Cardiac muscle cell (in vitro differentiated cells and primary cell): Measurements from ENCODE around the gene KRTAP9-2. TPM values are rescaled to one million over a fixed set of nuclear protein-coding genes. Genes with fewer than 3 reads are reported as not detected.
"Not testable (repeated sequence)": the region's sequence is repeated elsewhere in the genome, so short reads cannot be mapped to it uniquely, and the experiment has no call there.

Experiments
- DNase-seq, 2 donors: peaks; one replicate each; pipeline versions ENCODE4 v3.0.0 to v3.0.0-alpha.2; 2010 to 2017; ENCODE audit warnings: low read depth in 1 of 2, low spot score in 1 of 2
- H3K27ac ChIP-seq: fragments of 200-600 bp; sonication (generic); 2 replicates; pipeline ENCODE4 v1.5.1; 2016
- H3K27me3 ChIP-seq: fragments of 200-600 bp; sonication (generic); 2 replicates; pipeline ENCODE4 v1.6.0; 2016; ENCODE audit warnings: control low read depth
- H3K36me3 ChIP-seq: fragments of 200-600 bp; sonication (generic); 2 replicates; pipeline ENCODE4 v1.5.1; 2016; ENCODE audit warnings: control low read depth
- H3K4me1 ChIP-seq: fragments of 200-600 bp; sonication (generic); 2 replicates; pipeline ENCODE4 v1.8.1; 2017; ENCODE audit warnings: low read depth, mild to moderate bottlenecking, mixed run types
- H3K4me3 ChIP-seq: fragments of 200-600 bp; sonication (generic); 2 replicates; pipeline ENCODE4 v1.5.1; 2016; ENCODE audit warnings: mild to moderate bottlenecking
- H3K9me3 ChIP-seq: fragments of 200-600 bp; sonication (generic); 2 replicates; pipeline ENCODE4 v1.5.1; 2017; ENCODE audit warnings: low read depth, mild to moderate bottlenecking, control low read depth
- polyA plus RNA-seq: library from polyadenylated mRNA; unstranded; fragments of >200 nt; fragmentation: Nextera tagmentation; extraction: Ambion mirVana; gene quantifications from 2 replicates; pipeline ENCODE4 v1.2.1, GENCODE V29; 2016
- total RNA-seq: library from RNA; depleted of rRNA; stranded (reverse); fragments of >200 nt; gene quantifications from 2 replicates; pipeline ENCODE4 v1.2.3, GENCODE V29; 2016
- TF ChIP-seq, protein P1 (sequence below): IDR thresholded peaks from 2 replicates; pipeline ENCODE4 v1.5.1; 2012; ENCODE audit warnings: low read depth, mild to moderate bottlenecking, low read length

Gene KRTAP9-2
- total and polyA plus RNA-seq, 2 experiments from 2014 or later, result not detected

DNA sequence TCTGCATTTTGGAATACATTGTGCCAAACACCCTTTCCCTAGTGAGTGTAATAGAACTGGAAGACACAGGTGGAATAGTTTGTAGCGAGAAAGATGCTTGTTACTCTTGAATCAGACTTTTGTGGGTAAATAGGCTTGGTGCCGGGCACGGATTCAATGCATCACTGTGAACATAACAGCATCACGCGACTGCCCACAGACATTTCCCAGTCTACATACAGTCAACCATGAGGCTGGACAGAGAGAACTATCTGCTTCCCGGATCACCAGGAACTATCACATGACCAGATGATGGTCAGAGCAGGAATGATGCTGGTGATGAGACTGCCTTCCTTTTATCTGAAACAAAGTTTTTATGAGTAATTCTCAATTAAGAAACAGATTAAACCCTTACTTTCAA is 397 bp upstream of the KRTAP9-2 start:
- DNase-seq, result no peak
- no peaks in the 10 kb centered on the region for H3K36me3 ChIP-seq
- H3K4me3 ChIP-seq, result no peak overlapping the region
- no peak overlapping the region for H3K27ac ChIP-seq
- TF ChIP-seq, protein P1, sequence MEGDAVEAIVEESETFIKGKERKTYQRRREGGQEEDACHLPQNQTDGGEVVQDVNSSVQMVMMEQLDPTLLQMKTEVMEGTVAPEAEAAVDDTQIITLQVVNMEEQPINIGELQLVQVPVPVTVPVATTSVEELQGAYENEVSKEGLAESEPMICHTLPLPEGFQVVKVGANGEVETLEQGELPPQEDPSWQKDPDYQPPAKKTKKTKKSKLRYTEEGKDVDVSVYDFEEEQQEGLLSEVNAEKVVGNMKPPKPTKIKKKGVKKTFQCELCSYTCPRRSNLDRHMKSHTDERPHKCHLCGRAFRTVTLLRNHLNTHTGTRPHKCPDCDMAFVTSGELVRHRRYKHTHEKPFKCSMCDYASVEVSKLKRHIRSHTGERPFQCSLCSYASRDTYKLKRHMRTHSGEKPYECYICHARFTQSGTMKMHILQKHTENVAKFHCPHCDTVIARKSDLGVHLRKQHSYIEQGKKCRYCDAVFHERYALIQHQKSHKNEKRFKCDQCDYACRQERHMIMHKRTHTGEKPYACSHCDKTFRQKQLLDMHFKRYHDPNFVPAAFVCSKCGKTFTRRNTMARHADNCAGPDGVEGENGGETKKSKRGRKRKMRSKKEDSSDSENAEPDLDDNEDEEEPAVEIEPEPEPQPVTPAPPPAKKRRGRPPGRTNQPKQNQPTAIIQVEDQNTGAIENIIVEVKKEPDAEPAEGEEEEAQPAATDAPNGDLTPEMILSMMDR, result no peak
- no peaks in the 10 kb centered on the region for H3K4me1 ChIP-seq
- peaks cover 15% of the 10 kb centered on the region for H3K27me3 ChIP-seq
- no peaks in the 10 kb centered on the region for H3K9me3 ChIP-seq

DNA sequence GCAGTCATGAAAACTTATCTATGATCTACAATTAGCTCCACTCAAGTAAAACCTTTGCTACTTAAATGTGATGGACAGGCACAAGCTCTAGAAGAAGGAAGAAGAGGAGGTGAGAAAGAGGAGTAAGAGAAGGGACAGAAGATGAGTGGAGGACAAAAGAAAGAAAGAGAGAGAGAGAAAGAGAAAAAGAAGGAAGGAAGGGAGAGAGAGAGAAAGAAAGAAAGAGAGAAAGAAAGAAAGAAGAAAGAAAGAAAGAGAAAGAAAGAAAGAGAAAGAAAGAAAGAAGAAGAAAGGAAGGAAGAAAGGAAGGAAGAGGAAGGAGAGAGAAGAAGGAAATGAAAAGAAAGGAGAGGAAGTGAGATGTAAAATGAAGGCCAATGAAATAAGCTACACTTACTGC is 3.6 kb downstream of the KRTAP9-2 start:
- Histone ChIP-seq H3K9me3 (no peaks in the 10 kb centered on the region), H3K36me3 (no peaks in the 10 kb centered on the region), H3K4me3 (no peak overlapping the region), H3K27ac (no peak overlapping the region), H3K27me3 (peaks cover 38% of the 10 kb centered on the region), H3K4me1 (no peaks in the 10 kb centered on the region)
- TF ChIP-seq, protein P1, result no peak
- no peak for DNase-seq

DNA sequence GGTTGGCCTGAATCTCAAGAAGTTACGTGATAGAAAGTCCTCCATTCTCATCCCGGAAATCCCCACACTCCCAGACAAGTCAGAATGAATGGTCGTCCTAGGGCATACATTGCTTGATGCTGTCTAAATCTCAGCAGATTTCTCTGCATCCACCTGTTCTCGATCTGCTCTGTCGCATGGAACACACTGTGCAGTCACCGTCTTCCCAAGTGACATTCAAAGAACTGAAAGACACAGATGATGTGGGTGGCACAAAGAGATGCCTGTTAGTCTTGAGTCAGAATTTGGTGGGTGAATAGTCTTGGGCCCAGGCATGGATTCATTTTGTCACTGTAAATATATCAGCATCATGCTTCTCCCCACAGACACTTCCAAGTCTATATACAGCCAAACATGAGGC is 5.3 kb downstream of the KRTAP9-2 start:
- Histone ChIP-seq H3K27ac (no peak overlapping the region), H3K9me3 (no peaks in the 10 kb centered on the region), H3K4me3 (no peak overlapping the region), H3K36me3 (no peaks in the 10 kb centered on the region), H3K27me3 (peaks cover 42% of the 10 kb centered on the region), H3K4me1 (no peaks in the 10 kb centered on the region)
- TF ChIP-seq, protein P1, result no peak
- DNase-seq, result no peak

DNA sequence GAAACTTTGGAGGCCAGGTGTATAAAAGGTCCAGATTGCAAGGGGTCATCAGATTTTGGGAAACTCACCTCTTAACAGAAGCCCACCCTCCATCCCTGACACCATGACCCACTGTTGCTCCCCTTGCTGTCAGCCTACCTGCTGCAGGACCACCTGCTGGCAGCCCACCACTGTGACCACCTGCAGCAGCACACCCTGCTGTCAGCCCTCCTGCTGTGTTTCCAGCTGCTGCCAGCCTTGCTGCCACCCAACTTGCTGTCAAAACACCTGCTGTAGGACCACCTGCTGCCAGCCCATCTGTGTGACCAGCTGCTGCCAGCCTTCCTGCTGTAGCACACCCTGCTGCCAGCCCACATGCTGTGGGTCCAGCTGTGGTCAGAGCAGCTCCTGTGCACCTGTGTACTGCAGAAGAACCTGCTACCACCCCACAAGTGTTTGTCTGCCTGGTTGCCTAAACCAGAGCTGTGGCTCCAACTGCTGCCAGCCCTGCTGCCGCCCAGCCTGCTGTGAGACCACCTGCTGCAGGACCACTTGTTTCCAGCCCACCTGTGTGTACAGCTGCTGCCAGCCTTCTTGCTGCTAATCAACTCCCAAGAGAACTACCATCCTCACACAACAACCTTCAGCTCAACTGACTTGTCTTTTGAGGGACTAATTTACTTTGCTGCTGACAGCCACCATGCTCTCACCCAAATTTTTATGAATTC is 6.1 kb downstream of the KRTAP9-2 start, which contains the start of gene KRTAP9-3:
KRTAP9-3 (plus strand) TSS at position 51 of the 707 bp plus-strand sequence; CDS start at position 104, 53 bp downstream.
- not testable (repeated sequence) for H3K4me3 ChIP-seq, H3K4me1 ChIP-seq, H3K27ac ChIP-seq, DNase-seq, H3K36me3 ChIP-seq, H3K9me3 ChIP-seq
- H3K27me3 ChIP-seq, result peaks cover 42% of the 10 kb centered on the region

DNA sequence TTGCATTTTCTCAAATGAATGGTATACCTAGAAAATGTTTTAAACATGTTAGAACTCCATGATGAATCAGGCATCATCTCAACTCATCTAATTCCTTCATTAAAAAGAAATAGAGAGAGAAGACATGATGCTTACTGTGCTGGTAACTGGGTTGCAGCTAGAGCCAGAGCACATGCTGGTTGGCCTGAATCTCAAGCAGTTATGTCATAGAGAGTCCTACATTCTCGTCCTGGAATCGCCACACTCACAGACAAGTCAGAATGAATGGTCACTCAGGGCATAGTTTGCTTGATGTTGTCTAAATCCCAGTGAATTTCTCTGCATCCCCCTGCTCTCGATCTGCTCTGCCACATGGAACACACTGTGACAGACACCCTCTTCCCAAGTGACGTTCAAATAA is 10.7 kb downstream of the KRTAP9-2 start:
- H3K36me3 ChIP-seq, H3K4me1 ChIP-seq, H3K4me3 ChIP-seq, H3K9me3 ChIP-seq, H3K27ac ChIP-seq, DNase-seq: not testable (repeated sequence)
- H3K27me3 ChIP-seq, result peaks cover 20% of the 10 kb centered on the region

DNA sequence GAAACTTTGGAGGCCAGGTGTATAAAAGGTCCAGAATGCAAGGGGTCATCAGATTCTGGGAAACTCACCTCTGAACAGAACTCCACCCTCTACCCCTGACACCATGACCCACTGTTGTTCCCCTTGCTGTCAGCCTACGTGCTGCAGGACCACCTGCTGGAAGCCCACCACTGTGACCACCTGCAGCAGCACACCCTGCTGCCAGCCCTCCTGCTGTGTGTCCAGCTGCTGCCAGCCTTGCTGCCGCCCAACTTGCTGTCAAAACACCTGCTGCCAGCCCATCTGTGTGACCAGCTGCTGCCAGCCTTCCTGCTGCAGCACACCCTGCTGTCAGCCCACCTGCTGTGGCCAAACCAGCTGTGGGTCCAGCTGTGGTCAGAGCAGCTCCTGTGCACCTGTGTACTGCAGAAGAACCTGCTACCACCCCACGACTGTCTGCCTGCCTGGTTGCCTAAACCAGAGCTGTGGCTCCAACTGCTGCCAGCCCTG is 11.5 kb downstream of the KRTAP9-2 start, which contains the start of gene KRTAP9-8:
KRTAP9-8 (plus strand) TSS at position 51 of the 489 bp plus-strand sequence; CDS start at position 104, 53 bp downstream.
- H3K36me3 ChIP-seq, H3K27ac ChIP-seq, H3K4me3 ChIP-seq, H3K4me1 ChIP-seq, H3K9me3 ChIP-seq, DNase-seq: not testable (repeated sequence)
- H3K27me3 ChIP-seq, result peaks cover 15% of the 10 kb centered on the region

DNA sequence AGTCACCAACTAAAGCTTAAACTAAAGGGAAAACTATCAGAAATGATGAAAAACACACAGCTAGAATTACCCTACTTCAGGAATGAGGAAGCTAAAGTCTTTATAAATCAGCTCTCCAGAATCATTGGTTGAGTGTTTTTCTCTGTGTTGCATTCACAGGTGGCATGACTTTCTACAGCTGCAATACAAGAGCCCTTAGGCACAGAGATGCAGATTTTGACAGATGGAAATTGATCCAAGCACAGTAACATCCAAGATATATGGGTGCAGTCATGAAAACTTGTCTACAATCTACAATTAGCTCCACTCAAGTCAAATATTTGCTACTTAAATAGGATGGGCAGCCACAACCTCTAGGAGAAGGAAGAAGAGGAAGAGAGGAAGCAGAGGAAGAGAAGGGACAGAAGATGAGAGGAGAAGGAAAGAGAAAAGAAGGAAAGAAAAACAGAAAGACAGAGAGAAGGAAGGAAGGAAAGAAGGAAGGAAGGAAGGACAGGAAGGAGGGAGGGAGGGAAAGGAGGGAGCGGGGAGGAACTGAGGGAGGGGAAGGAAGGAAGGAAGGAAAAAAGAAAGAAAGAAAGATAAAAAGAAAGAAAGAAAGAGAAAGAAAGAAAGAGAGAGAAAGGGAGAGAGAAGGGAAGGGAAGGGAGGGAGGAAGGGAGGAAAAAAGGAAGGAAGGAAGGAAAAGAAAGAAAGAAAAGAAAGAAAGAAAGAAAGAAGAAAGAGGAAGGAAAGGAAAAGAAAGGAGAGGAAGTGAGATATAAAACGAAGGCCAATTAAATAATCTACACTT is 20.7 kb downstream of the KRTAP9-2 start:
- peaks cover 30% of the 10 kb centered on the region for H3K27me3 ChIP-seq
- H3K4me1 ChIP-seq, H3K36me3 ChIP-seq, H3K9me3 ChIP-seq, H3K27ac ChIP-seq, DNase-seq, H3K4me3 ChIP-seq: not testable (repeated sequence)

DNA sequence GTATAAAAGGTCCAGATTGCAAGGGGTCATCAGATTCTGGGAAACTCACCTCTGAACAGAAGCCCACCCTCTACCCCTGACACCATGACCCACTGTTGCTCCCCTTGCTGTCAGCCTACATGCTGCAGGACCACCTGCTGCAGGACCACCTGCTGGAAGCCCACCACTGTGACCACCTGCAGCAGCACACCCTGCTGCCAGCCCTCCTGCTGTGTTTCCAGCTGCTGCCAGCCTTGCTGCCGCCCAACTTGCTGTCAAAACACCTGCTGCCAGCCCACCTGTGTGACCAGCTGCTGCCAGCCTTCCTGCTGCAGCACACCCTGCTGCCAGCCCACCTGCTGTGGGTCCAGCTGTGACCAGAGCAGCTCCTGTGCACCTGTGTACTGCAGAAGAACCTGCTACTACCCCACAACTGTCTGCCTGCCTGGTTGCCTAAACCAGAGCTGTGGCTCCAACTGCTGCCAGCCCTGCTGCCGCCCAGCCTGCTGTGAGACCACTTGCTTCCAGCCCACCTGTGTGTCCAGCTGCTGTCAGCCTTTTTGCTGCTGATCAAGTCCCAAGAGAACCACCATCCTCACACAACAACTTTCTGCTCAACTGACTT is 23.3 kb downstream of the KRTAP9-2 start, which contains the start of gene KRTAP9-4:
KRTAP9-4 (plus strand) TSS at position 51 of the 604 bp plus-strand sequence; CDS start at position 85, 34 bp downstream.
- not testable (repeated sequence) for H3K27ac ChIP-seq, H3K4me1 ChIP-seq, H3K9me3 ChIP-seq, H3K36me3 ChIP-seq, DNase-seq, H3K4me3 ChIP-seq
- H3K27me3 ChIP-seq, result peaks cover 54% of the 10 kb centered on the region
